ACC112 (cell line): Measurements from ENCODE around the gene PC.

Source experiments
- H2AFZ ChIP-seq: fragments of 200-600 bp; sonication (generic); one replicate; pipeline ENCODE4 v1.6.0; 2017; ENCODE audit warnings: antibody characterized with exemption, low read length; ENCODE audit not compliant: unreplicated experiment
- H3K27ac ChIP-seq: fragments of 200-600 bp; sonication (generic); 2 replicates; pipeline ENCODE4 v1.5.1; 2014; ENCODE audit warnings: low read depth, mild to moderate bottlenecking, antibody characterized with exemption, low read length, moderate library complexity
- H3K27me3 ChIP-seq: fragments of 200-600 bp; sonication (generic); 2 replicates; pipeline ENCODE4 v1.6.1; 2014; ENCODE audit warnings: mild to moderate bottlenecking, antibody characterized with exemption, low read length, moderate library complexity, mixed read lengths; ENCODE audit not compliant: insufficient read depth
- H3K36me3 ChIP-seq: fragments of 200-600 bp; sonication (generic); 2 replicates; pipeline ENCODE4 v1.6.1; 2016; ENCODE audit warnings: mild to moderate bottlenecking, antibody characterized with exemption, low read length, moderate library complexity, mixed read lengths; ENCODE audit not compliant: insufficient read depth
- H3K4me1 ChIP-seq: fragments of 200-600 bp; sonication (generic); one replicate; pipeline ENCODE4 v1.6.1; 2016; ENCODE audit warnings: low read length, mixed read lengths; ENCODE audit not compliant: insufficient read depth, unreplicated experiment, control insufficient read depth
- H3K4me3 ChIP-seq: fragments of 200-600 bp; sonication (generic); 2 replicates; pipeline ENCODE4 v1.5.1; 2014; ENCODE audit warnings: mild to moderate bottlenecking, low read depth, low read length
- H3K79me2 ChIP-seq: fragments of 200-600 bp; sonication (generic); one replicate; pipeline ENCODE4 v1.6.0; 2016; ENCODE audit warnings: low read length; ENCODE audit not compliant: control insufficient read depth, unreplicated experiment, insufficient read depth

PC gene

GRCh38 chr11:66922551-66922950 is 35.6 kb downstream of the PC start:
- Histone ChIP-seq H3K4me1 (peaks cover 7% of the 10 kb centered on the region), H3K27ac (no peak overlapping the region), H2AFZ (no peak overlapping the region), H3K36me3 (no peaks in the 10 kb centered on the region), H3K27me3 (no peaks in the 10 kb centered on the region), H3K4me3 (no peak overlapping the region), H3K79me2 (no peaks in the 10 kb centered on the region)

GRCh38 chr11:66920978-66921784 is 37.0 kb downstream of the PC start:
- no peak overlapping the region for H2AFZ ChIP-seq
- no peak overlapping the region for H3K27ac ChIP-seq

DNA sequence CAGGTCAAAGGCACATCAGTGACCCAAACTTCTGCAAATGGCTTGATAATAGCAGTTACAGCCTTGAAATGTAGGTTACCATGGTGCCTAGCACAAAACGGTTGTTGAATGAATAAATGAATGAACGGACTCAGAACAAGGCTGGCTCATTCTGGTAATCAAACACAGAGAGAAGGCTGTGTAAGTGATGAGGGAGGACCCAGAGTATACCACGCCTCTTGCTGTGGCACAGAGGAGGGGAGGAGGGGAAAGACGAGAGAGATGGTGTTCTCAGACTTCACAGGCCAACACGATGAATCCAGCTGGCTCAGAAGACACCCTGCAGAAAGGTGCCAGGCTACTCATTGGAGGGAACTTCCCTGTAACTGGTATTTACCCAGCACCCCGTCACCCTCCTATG is 38.3 kb downstream of the PC start:
- no peak overlapping the region for H2AFZ ChIP-seq

More at GRCh38 chr11:66920978-66921784, 37.0 kb downstream of the PC start:
- H3K36me3 ChIP-seq = no peaks in the 10 kb centered on the region
- H3K4me1 ChIP-seq = peaks cover 7% of the 10 kb centered on the region
- no peaks in the 10 kb centered on the region for H3K27me3 ChIP-seq
- H3K4me3 ChIP-seq = no peak overlapping the region
- no peaks in the 10 kb centered on the region for H3K79me2 ChIP-seq

DNA sequence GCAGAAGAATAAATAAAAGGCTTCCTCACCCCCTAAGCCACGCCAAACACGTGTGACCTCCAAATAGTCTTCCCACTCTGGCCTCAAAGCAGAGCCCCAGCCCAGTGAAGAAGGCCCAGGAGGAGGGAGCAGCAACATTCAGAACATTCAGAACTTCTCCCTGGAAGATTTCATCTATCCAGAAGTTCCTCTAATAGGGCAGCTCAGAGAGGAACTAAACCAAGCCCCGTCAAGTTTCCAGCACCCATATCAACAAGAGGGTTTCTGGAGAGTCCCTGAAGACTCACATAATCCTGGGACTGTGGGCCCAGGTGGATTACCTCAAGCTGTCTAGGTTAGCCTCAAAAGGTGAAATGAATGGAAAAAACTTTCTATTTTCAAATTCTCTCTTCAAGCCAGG is 39.4 kb downstream of the PC start:
- H3K4me3 ChIP-seq = no peak overlapping the region
- H2AFZ ChIP-seq = no peak overlapping the region
- no peaks in the 10 kb centered on the region for H3K79me2 ChIP-seq
- H3K27me3 ChIP-seq = no peaks in the 10 kb centered on the region
- peaks cover 7% of the 10 kb centered on the region for H3K4me1 ChIP-seq
- no peak overlapping the region for H3K27ac ChIP-seq
- H3K36me3 ChIP-seq = no peaks in the 10 kb centered on the region

More for the DNA sequence above, 38.3 kb downstream of the PC start:
- Histone ChIP-seq H3K27me3 (no peaks in the 10 kb centered on the region), H3K4me3 (no peak overlapping the region), H3K4me1 (peaks cover 7% of the 10 kb centered on the region), H3K79me2 (no peaks in the 10 kb centered on the region), H3K27ac (no peak overlapping the region), H3K36me3 (no peaks in the 10 kb centered on the region)

DNA sequence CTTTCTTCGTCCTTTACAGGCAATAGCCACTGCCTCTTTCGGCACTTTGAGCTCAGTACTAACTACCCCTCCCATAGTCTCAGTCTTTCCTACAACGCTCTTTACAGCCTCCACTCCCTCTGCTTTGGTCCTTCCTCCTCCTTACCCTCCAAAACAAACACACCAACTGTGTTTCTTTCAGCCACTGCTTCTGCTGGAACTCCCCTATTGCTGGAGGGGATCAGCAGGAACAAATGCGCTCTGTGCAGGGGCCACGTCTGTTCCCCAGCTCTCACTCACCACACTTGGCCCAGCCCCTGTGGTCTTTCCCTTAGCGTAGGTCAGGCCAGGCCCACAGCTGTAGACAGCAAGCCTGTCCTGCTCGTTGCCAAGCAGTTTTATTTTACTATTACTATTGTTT is 42.3 kb downstream of the PC start:
- H3K4me1 ChIP-seq = peaks cover 7% of the 10 kb centered on the region
- H3K79me2 ChIP-seq = no peaks in the 10 kb centered on the region
- no peak overlapping the region for H2AFZ ChIP-seq
- H3K4me3 ChIP-seq = no peak overlapping the region
- no peak overlapping the region for H3K27ac ChIP-seq
- H3K27me3 ChIP-seq = no peaks in the 10 kb centered on the region
- H3K36me3 ChIP-seq = no peaks in the 10 kb centered on the region

GRCh38 chr11:66915046-66915832 is 42.9 kb downstream of the PC start:
- no peak overlapping the region for H3K4me3 ChIP-seq
- no peaks in the 10 kb centered on the region for H3K27me3 ChIP-seq
- no peak overlapping the region for H2AFZ ChIP-seq
- no peaks in the 10 kb centered on the region for H3K36me3 ChIP-seq
- H3K27ac ChIP-seq = no peak overlapping the region
- H3K79me2 ChIP-seq = no peaks in the 10 kb centered on the region
- peaks cover 7% of the 10 kb centered on the region for H3K4me1 ChIP-seq

GRCh38 chr11:66914505-66914904 is 43.7 kb downstream of the PC start:
- H3K79me2 ChIP-seq = no peaks in the 10 kb centered on the region
- no peak overlapping the region for H3K4me3 ChIP-seq
- no peaks in the 10 kb centered on the region for H3K27me3 ChIP-seq
- peaks cover 2% of the 10 kb centered on the region for H3K4me1 ChIP-seq
- no peaks in the 10 kb centered on the region for H3K36me3 ChIP-seq
- H3K27ac ChIP-seq = no peak overlapping the region
- no peak overlapping the region for H2AFZ ChIP-seq

DNA sequence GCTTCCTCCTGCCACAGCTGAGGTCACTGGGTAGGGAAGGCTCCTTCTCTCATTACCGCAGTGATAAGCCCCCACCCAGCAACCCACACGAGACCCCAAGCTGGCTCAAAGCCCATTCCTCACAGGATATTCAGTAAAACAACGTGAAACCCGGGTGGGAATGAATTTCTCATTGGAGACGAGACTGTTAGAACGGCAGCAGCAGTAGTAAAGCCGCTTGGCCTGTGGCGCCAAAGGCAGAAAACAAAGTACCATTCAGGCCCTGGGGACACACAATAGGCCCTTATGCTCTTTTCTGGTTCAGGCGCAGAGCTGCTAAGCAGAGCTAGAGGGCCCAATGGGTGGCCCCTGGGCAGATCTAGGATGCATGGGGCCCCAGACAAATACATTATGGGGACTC is 45.3 kb downstream of the PC start:
- H3K4me3 ChIP-seq = no peak overlapping the region
- no peaks in the 10 kb centered on the region for H3K4me1 ChIP-seq
- no peak overlapping the region for H2AFZ ChIP-seq
- H3K79me2 ChIP-seq = no peaks in the 10 kb centered on the region
- H3K27me3 ChIP-seq = no peaks in the 10 kb centered on the region
- no peaks in the 10 kb centered on the region for H3K36me3 ChIP-seq
- H3K27ac ChIP-seq = no peak overlapping the region

DNA sequence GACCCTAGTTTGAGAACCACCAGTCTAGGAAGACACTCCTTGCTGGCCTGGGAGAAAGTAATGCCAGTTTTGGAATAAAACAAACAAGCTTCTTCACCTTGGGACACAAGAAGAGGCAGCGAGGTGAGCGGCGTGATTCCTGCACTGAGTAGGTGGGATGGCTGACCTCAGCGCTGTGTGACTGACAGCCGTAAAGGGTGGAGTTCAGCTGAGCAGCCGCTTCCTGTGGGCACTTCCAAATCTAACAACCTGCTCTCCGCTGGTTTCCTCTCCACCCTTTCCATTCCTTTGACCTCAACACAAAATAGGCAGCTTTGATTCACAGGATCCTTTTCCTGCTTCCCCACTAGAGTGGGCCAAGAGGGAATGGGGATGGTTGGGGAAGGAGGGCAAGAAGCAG is 45.8 kb downstream of the PC start:
- Histone ChIP-seq H3K27ac (no peak overlapping the region), H3K79me2 (no peaks in the 10 kb centered on the region), H3K36me3 (no peaks in the 10 kb centered on the region), H2AFZ (no peak overlapping the region), H3K4me1 (no peaks in the 10 kb centered on the region), H3K27me3 (no peaks in the 10 kb centered on the region), H3K4me3 (no peak overlapping the region)

DNA sequence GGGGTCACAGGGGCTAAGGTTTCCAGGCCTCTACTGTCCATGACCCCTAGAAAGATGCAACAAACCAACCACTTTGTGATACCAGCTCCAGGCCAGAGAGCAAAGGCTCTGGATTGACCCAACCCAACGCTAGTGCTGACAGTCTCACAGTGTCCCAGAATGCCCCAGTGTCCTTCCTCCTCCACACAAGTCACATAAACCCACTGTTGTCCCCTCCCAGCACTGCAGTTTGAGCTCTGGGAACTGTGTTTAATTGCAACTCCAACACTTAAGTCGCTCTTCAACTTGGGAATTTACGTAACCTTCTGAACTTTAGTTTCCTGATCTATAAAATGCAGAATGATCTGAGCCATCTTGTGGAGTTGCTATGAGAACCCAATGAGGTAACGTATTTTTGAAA is 47.5 kb downstream of the PC start:
- Histone ChIP-seq H3K27me3 (no peaks in the 10 kb centered on the region), H3K36me3 (no peaks in the 10 kb centered on the region), H3K79me2 (no peaks in the 10 kb centered on the region), H2AFZ (no peak overlapping the region), H3K27ac (no peak overlapping the region), H3K4me1 (peaks cover 7% of the 10 kb centered on the region), H3K4me3 (no peak overlapping the region)

- H3K27ac ChIP-seq = no peak overlapping the region
- H3K79me2 ChIP-seq = no peaks in the 10 kb centered on the region
- no peaks in the 10 kb centered on the region for H3K27me3 ChIP-seq
- H2AFZ ChIP-seq = no peak overlapping the region
- H3K36me3 ChIP-seq = no peaks in the 10 kb centered on the region
- H3K4me1 ChIP-seq = peaks cover 8% of the 10 kb centered on the region
- no peak overlapping the region for H3K4me3 ChIP-seq
Observed at GRCh38 chr11:66910016-66910415, 48.2 kb downstream of the PC start.
